K562 (cell line): ENCODE results near the gene PRRT1. TPM values are rescaled to one million over a fixed set of nuclear protein-coding genes. Genes with fewer than 3 reads are reported as not detected.

Experiments
- DIDO1 ChIP-seq: fragments of 450-650 bp; IDR thresholded peaks from 2 replicates; pipeline ENCODE4 v1.6.1; 2016; ENCODE audit warnings: low read depth, missing biosample characterization, missing genetic modification characterization
- GTF2A2 ChIP-seq: IDR thresholded peaks from 2 replicates; pipeline ENCODE4 v1.6.1; 2016; ENCODE audit warnings: mild to moderate bottlenecking, missing genetic modification characterization, missing compliant biosample characterization
- MEF2D ChIP-seq: conservative IDR thresholded peaks from 2 replicates; pipeline ENCODE4 v1.6.1; 2016; ENCODE audit warnings: low read depth, missing genetic modification characterization, missing compliant biosample characterization
- PCBP1 ChIP-seq: fragments of 200-400 bp; formaldehyde crosslinking; IDR thresholded peaks from 2 replicates; pipeline ENCODE4 v1.6.1; 2018; ENCODE audit warnings: mild to moderate bottlenecking, low read depth, low read length; ENCODE audit not compliant: poor library complexity, severe bottlenecking
- SRSF3 ChIP-seq: fragments of 200-400 bp; formaldehyde crosslinking; IDR thresholded peaks from 2 replicates; pipeline ENCODE4 v1.6.1; 2016; ENCODE audit warnings: mild to moderate bottlenecking, low read length, moderate library complexity; ENCODE audit not compliant: insufficient read depth
- TAF9B ChIP-seq: fragments of 450-650 bp; IDR thresholded peaks from 2 replicates; pipeline ENCODE4 v1.6.1; 2018; ENCODE audit warnings: mild to moderate bottlenecking; ENCODE audit not compliant: partially characterized antibody
- TEAD4 ChIP-seq, 2 experiments: sonication (generic) in 1 of 2; formaldehyde crosslinking in 1 of 2; IDR thresholded peaks; 2 replicates each; pipeline versions ENCODE4 v1.6.1 to v1.8.0; 2012 to 2022; ENCODE audit warnings: borderline replicate concordance in 1 of 2, inconsistent platforms in 1 of 2, low read length in 1 of 2, mild to moderate bottlenecking in 1 of 2, missing genetic modification reagents in 1 of 2
- WHSC1 ChIP-seq: IDR thresholded peaks from one replicate; pipeline ENCODE4 v1.6.1; 2012; ENCODE audit warnings: low read length, control low read depth, inconsistent platforms
- XRCC4 ChIP-seq: IDR thresholded peaks from one replicate; pipeline ENCODE4 v1.6.1; 2011; ENCODE audit not compliant: insufficient read depth, insufficient read length; ENCODE audit errors: extremely low read depth
- ZNF311 ChIP-seq: fragments of 250-450 bp; sonication (Bioruptor Pico); IDR thresholded peaks from 2 replicates; pipeline ENCODE4 v1.4.0; 2020; ENCODE audit warnings: mild to moderate bottlenecking, moderate library complexity
- ZNF354B ChIP-seq: fragments of 250-450 bp; sonication (Bioruptor Pico); IDR thresholded peaks from 2 replicates; pipeline ENCODE4 v1.4.0; 2020
- ZNF561 ChIP-seq: fragments of 450-650 bp; formaldehyde crosslinking; conservative IDR thresholded peaks from 2 replicates; pipeline ENCODE4 v1.4.0; 2020; ENCODE audit warnings: mild to moderate bottlenecking, moderate library complexity
- polyA plus RNA-seq, 8 experiments: library from polyadenylated mRNA; depleted of rRNA in 4 of 8; stranded (reverse) in 5 of 8; unstranded in 3 of 8; fragments of >200 nt; fragmentation: Nextera tagmentation in 2 of 8; fragmentation: Illumina TruSeq in 1 of 8; extraction: Ambion mirVana in 2 of 8; extraction: Trizol in 1 of 8; gene quantifications; 2 replicates each; pipeline versions ENCODE4 v1.2.1 to v1.2.3, GENCODE V29; 2011 to 2014; ENCODE audit warnings: inconsistent platforms in 1 of 8, missing spikeins in 1 of 8
- total RNA-seq, 7 experiments: library from RNA; depleted of rRNA in 6 of 7; stranded (reverse); fragments of >200 nt in 6 of 7; fragmentation: Illumina TruSeq in 2 of 7; extraction: Trizol in 2 of 7; gene quantifications; 2 replicates each; pipeline versions ENCODE4 v1.2.1 to v1.2.3, GENCODE V29; 2011 to 2021; ENCODE audit warnings: low replicate concordance in 1 of 7
- TF ChIP-seq, protein P1 (sequence below): fragments of 450-650 bp; formaldehyde crosslinking; IDR thresholded peaks from 2 replicates; pipeline ENCODE4 v1.4.0; 2020; ENCODE audit warnings: mild to moderate bottlenecking, moderate library complexity
- TF ChIP-seq, protein P2 (sequence below): IDR thresholded peaks from 3 replicates; pipeline ENCODE4 v1.6.1; 2011; ENCODE audit warnings: borderline replicate concordance, mild to moderate bottlenecking, moderate library complexity; ENCODE audit not compliant: insufficient read length; ENCODE audit errors: extremely low read depth
- TF ChIP-seq, protein P3 (sequence below): fragments of 250-450 bp; sonication (Bioruptor Pico); IDR thresholded peaks from 2 replicates; pipeline ENCODE4 v1.8.0; 2021; ENCODE audit warnings: moderate library complexity, mild to moderate bottlenecking, inconsistent platforms
- TF ChIP-seq, protein P4 (sequence below), 2 experiments: fragments of 450-650 bp; conservative IDR thresholded peaks; 2 replicates each; pipeline ENCODE4 v1.6.1; 2017; ENCODE audit warnings: mild to moderate bottlenecking in 2 of 2, moderate library complexity in 2 of 2
- TF ChIP-seq, protein P5 (sequence below): fragments of 250-450 bp; sonication (Bioruptor Pico); IDR thresholded peaks from 2 replicates; pipeline ENCODE4 v1.4.0; 2020; ENCODE audit warnings: mild to moderate bottlenecking
- TF ChIP-seq, protein P6 (sequence below): sonication (generic); formaldehyde crosslinking; IDR thresholded peaks from 2 replicates; pipeline ENCODE4 v1.8.0; 2022; ENCODE audit warnings: missing genetic modification reagents, mild to moderate bottlenecking, moderate library complexity, borderline replicate concordance
- TF ChIP-seq, protein P7 (sequence below): sonication (generic); formaldehyde crosslinking; IDR thresholded peaks from 2 replicates; pipeline ENCODE4 v1.9.0; 2022; ENCODE audit warnings: mild to moderate bottlenecking, missing genetic modification reagents

PRRT1 gene
- total and polyA plus RNA-seq, 9 of the 15 experiments (the other 6 are each of a cell fraction or from before 2014, with no cell fraction given): 0.14 to 3.5 (median 0.41) TPM

DNA sequence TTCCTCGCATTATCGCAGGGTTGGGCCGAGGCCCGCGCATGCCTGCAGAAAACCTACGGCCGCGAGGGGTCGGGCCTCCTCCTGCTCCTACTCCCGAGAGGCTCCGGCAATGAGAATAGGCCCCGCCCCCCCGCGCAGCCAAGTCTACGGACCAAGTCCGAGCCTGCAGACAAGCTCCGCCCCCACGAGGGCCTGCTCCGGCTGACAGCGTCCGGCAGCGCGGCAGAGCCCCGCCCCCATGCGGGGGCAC is 43.8 kb upstream of the PRRT1 start (continued):
- TF ChIP-seq, protein P1, sequence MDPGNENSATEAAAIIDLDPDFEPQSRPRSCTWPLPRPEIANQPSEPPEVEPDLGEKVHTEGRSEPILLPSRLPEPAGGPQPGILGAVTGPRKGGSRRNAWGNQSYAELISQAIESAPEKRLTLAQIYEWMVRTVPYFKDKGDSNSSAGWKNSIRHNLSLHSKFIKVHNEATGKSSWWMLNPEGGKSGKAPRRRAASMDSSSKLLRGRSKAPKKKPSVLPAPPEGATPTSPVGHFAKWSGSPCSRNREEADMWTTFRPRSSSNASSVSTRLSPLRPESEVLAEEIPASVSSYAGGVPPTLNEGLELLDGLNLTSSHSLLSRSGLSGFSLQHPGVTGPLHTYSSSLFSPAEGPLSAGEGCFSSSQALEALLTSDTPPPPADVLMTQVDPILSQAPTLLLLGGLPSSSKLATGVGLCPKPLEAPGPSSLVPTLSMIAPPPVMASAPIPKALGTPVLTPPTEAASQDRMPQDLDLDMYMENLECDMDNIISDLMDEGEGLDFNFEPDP (CRISPR knock-in tag): no peak
- TF ChIP-seq TAF9B (no peak), ZNF561 (no peak), ZNF311 (CRISPR knock-in tag) (no peak), XRCC4 (no peak), MEF2D (tag) (no peak), TEAD4 (IDR thresholded peaks at IDR 0.05; ENCODE audit: low read length) (no peak; the same call in 1 of the 2 replicates), TEAD4 (CRISPR knock-in tag; IDR thresholded peaks at IDR 0.05; ENCODE audit: borderline replicate concordance) (no peak), SRSF3 (no peak), ZNF354B (no peak), DIDO1 (no peak), GTF2A2 (tag) (no peak), PCBP1 (no peak), WHSC1 (no peak)
- TF ChIP-seq, protein P2, sequence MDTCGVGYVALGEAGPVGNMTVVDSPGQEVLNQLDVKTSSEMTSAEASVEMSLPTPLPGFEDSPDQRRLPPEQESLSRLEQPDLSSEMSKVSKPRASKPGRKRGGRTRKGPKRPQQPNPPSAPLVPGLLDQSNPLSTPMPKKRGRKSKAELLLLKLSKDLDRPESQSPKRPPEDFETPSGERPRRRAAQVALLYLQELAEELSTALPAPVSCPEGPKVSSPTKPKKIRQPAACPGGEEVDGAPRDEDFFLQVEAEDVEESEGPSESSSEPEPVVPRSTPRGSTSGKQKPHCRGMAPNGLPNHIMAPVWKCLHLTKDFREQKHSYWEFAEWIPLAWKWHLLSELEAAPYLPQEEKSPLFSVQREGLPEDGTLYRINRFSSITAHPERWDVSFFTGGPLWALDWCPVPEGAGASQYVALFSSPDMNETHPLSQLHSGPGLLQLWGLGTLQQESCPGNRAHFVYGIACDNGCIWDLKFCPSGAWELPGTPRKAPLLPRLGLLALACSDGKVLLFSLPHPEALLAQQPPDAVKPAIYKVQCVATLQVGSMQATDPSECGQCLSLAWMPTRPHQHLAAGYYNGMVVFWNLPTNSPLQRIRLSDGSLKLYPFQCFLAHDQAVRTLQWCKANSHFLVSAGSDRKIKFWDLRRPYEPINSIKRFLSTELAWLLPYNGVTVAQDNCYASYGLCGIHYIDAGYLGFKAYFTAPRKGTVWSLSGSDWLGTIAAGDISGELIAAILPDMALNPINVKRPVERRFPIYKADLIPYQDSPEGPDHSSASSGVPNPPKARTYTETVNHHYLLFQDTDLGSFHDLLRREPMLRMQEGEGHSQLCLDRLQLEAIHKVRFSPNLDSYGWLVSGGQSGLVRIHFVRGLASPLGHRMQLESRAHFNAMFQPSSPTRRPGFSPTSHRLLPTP: no peak
- TF ChIP-seq, protein P3, sequence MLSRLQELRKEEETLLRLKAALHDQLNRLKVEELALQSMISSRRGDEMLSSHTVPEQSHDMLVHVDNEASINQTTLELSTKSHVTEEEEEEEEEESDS (CRISPR knock-in tag): no peak
- TF ChIP-seq, protein P4, sequence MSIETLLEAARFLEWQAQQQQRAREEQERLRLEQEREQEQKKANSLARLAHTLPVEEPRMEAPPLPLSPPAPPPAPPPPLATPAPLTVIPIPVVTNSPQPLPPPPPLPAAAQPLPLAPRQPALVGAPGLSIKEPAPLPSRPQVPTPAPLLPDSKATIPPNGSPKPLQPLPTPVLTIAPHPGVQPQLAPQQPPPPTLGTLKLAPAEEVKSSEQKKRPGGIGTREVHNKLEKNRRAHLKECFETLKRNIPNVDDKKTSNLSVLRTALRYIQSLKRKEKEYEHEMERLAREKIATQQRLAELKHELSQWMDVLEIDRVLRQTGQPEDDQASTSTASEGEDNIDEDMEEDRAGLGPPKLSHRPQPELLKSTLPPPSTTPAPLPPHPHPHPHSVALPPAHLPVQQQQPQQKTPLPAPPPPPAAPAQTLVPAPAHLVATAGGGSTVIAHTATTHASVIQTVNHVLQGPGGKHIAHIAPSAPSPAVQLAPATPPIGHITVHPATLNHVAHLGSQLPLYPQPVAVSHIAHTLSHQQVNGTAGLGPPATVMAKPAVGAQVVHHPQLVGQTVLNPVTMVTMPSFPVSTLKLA (conservative IDR thresholded peaks at IDR 0.05): peak in 1 of 2 experiments; percentile 93; a peak in 2 of 4 replicates
- TF ChIP-seq, protein P5, sequence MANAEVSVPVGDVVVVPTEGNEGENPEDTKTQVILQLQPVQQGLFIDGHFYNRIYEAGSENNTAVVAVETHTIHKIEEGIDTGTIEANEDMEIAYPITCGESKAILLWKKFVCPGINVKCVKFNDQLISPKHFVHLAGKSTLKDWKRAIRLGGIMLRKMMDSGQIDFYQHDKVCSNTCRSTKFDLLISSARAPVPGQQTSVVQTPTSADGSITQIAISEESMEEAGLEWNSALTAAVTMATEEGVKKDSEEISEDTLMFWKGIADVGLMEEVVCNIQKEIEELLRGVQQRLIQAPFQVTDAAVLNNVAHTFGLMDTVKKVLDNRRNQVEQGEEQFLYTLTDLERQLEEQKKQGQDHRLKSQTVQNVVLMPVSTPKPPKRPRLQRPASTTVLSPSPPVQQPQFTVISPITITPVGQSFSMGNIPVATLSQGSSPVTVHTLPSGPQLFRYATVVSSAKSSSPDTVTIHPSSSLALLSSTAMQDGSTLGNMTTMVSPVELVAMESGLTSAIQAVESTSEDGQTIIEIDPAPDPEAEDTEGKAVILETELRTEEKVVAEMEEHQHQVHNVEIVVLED (CRISPR knock-in tag): no peak
- TF ChIP-seq, protein P6, sequence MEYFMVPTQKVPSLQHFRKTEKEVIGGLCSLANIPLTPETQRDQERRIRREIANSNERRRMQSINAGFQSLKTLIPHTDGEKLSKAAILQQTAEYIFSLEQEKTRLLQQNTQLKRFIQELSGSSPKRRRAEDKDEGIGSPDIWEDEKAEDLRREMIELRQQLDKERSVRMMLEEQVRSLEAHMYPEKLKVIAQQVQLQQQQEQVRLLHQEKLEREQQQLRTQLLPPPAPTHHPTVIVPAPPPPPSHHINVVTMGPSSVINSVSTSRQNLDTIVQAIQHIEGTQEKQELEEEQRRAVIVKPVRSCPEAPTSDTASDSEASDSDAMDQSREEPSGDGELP: peak; percentile 94
- TF ChIP-seq, protein P7, sequence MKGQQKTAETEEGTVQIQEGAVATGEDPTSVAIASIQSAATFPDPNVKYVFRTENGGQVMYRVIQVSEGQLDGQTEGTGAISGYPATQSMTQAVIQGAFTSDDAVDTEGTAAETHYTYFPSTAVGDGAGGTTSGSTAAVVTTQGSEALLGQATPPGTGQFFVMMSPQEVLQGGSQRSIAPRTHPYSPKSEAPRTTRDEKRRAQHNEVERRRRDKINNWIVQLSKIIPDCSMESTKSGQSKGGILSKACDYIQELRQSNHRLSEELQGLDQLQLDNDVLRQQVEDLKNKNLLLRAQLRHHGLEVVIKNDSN (CRISPR knock-in tag): peak; percentile 66
